HEK293T (cell line): Measurements from ENCODE around the gene PYGO2.

ENCODE experiments used
- ARNT ChIP-seq: fragments of 450-650 bp; IDR thresholded peaks from 2 replicates; pipeline ENCODE4 v1.6.1; 2017; ENCODE audit warnings: mild to moderate bottlenecking
- ELF4 ChIP-seq: fragments of 450-650 bp; IDR thresholded peaks from 2 replicates; pipeline ENCODE4 v1.6.1; 2017; ENCODE audit warnings: antibody characterized with exemption
- FOXA1 ChIP-seq: fragments of 450-650 bp; IDR thresholded peaks from 2 replicates; pipeline ENCODE4 v1.6.1; 2016; ENCODE audit warnings: mild to moderate bottlenecking
- HDGF ChIP-seq: fragments of 450-650 bp; IDR thresholded peaks from 2 replicates; pipeline ENCODE4 v1.6.1; 2017; ENCODE audit warnings: antibody characterized with exemption, borderline replicate concordance
- SP1 ChIP-seq: fragments of 450-650 bp; IDR thresholded peaks from 2 replicates; pipeline ENCODE4 v1.6.1; 2017
- TARDBP ChIP-seq: fragments of 450-650 bp; IDR thresholded peaks from 2 replicates; pipeline ENCODE4 v1.6.1; 2016
- ZNF384 ChIP-seq: fragments of 450-650 bp; IDR thresholded peaks from 2 replicates; pipeline ENCODE4 v1.6.1; 2016

GRCh38 chr1:154968731-154969130 lies 7.1 kb upstream of the PYGO2 start:
- TF ChIP-seq SP1 (no peak), HDGF (no peak), ELF4 (no peak), FOXA1 (no peak), ZNF384 (no peak), TARDBP (no peak), ARNT (no peak)
